Measurements from ENCODE around the gene WFIKKN2.

Gene WFIKKN2

DNA sequence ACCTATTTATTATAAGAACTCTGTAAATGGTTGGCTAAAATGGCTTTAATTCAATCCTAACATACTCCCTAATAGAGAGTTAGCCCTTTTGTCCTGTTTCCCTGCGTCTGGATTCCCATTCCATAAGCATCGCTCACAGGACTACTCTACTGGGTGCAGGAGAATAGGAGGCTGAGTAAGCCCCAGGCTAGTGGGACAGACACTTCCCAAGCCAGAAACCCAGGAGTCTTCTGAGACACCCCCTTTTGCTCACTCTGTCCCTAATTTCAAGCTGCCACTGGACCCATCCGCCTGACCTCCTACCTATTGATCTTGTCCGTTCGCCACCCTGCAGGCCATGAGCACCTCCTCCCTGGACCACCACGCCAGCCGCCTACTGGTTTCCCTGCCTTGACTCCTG lies 47.5 kb downstream of the WFIKKN2 start:
- H3K4me1 ChIP-seq (ENCODE audit: control insufficient read depth, insufficient read depth, low read length), result peaks cover 11% of the 10 kb centered on the region
- no peak overlapping the region for H3K27ac ChIP-seq (ENCODE audit: low read depth, low read length)
- no peak overlapping the region for H3K4me3 ChIP-seq (ENCODE audit: low read depth, low read length)
- H3K27me3 ChIP-seq (ENCODE audit: control insufficient read depth, insufficient read depth, low read length), result no peaks in the 10 kb centered on the region
- no peaks in the 10 kb centered on the region for H3K9me3 ChIP-seq (ENCODE audit: control insufficient read depth, insufficient read depth, low read length)
- H3K36me3 ChIP-seq (ENCODE audit: control insufficient read depth, insufficient read depth, low read length), result no peaks in the 10 kb centered on the region
- H3K9ac ChIP-seq (ENCODE audit: low read depth, low read length), result no peak overlapping the region

DNA sequence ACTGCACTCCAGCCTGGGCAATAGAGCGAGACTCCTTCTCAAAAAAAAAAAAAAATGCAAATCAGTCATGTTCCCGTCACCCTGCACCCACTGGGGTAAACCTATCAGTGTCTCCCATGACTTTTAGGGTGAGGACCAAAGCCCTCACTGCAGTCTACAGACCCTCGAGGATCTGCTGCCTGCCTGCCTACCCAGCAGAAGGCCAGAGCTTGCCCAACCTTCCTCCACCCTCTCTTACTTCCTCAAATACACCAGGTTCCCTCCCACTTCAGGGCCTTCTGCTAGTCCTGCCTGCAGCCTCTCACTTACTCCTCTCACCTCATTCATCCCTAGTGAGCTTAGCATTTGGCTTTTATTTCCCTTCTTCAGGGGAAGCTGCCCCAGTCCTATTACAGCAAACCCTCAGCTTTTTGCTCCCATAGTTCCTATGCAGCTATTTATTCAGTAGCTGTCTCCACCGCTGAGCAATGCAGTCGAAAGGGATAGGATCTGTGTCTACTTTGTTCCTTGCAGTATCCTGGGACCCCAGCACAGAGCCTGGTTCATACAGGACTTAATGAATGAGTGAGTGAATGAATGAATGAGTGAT lies 48.6 kb downstream of the WFIKKN2 start:
- no peak overlapping the region for H3K9ac ChIP-seq (ENCODE audit: low read depth, low read length)

GRCh38 chr17:50884439-50885311 lies 49.3 kb downstream of the WFIKKN2 start:
- Histone ChIP-seq H3K27me3 (ENCODE audit: control insufficient read depth, insufficient read depth, low read length) (no peaks in the 10 kb centered on the region), H3K9ac (ENCODE audit: low read depth, low read length) (no peak overlapping the region), H3K4me1 (ENCODE audit: control insufficient read depth, insufficient read depth, low read length) (peaks cover 21% of the 10 kb centered on the region), H3K9me3 (ENCODE audit: control insufficient read depth, insufficient read depth, low read length) (no peaks in the 10 kb centered on the region), H3K27ac (ENCODE audit: low read depth, low read length) (peak overlapping the region; percentile 18), H3K36me3 (ENCODE audit: control insufficient read depth, insufficient read depth, low read length) (no peaks in the 10 kb centered on the region), H3K4me3 (ENCODE audit: low read depth, low read length) (no peak overlapping the region)

More for the DNA sequence above, 48.6 kb downstream of the WFIKKN2 start:
- H3K4me3 ChIP-seq (ENCODE audit: low read depth, low read length), result no peak overlapping the region
- H3K27me3 ChIP-seq (ENCODE audit: control insufficient read depth, insufficient read depth, low read length), result no peaks in the 10 kb centered on the region
- peaks cover 16% of the 10 kb centered on the region for H3K4me1 ChIP-seq (ENCODE audit: control insufficient read depth, insufficient read depth, low read length)
- no peaks in the 10 kb centered on the region for H3K9me3 ChIP-seq (ENCODE audit: control insufficient read depth, insufficient read depth, low read length)
- H3K27ac ChIP-seq (ENCODE audit: low read depth, low read length), result peak overlapping the region; percentile 18
- no peaks in the 10 kb centered on the region for H3K36me3 ChIP-seq (ENCODE audit: control insufficient read depth, insufficient read depth, low read length)

DNA sequence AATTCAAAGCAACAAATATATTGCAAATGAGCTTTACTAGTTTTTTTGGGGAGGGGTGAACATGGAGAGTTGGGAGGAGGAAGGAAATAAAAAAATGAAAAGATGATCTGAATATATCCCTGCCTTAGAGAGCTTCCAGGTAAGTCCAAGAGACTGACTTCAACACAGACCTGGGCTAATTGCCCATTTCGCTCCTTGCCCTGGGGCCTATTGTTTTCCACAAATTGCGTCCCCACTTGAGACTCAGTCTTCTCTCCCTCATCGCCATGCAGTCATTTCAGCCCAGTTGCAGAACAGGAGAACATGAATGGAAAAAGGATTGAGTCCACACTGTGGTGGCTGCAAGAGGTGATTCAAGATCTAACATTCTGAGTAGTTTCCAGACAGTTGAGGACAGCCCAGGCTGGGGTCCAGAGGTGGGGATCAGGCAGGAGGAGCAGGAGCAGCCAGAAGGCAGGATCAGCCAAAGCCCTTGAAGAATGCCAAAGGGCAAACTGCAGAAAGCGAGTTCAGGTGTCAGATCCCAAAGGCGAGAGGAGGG lies 52.4 kb downstream of the WFIKKN2 start:
- Histone ChIP-seq H3K27ac (ENCODE audit: low read depth, low read length) (no peak overlapping the region), H3K9ac (ENCODE audit: low read depth, low read length) (no peak overlapping the region), H3K9me3 (ENCODE audit: control insufficient read depth, insufficient read depth, low read length) (no peaks in the 10 kb centered on the region), H3K4me3 (ENCODE audit: low read depth, low read length) (no peak overlapping the region), H3K36me3 (ENCODE audit: control insufficient read depth, insufficient read depth, low read length) (no peaks in the 10 kb centered on the region), H3K4me1 (ENCODE audit: control insufficient read depth, insufficient read depth, low read length) (peaks cover 35% of the 10 kb centered on the region), H3K27me3 (ENCODE audit: control insufficient read depth, insufficient read depth, low read length) (no peaks in the 10 kb centered on the region)

DNA sequence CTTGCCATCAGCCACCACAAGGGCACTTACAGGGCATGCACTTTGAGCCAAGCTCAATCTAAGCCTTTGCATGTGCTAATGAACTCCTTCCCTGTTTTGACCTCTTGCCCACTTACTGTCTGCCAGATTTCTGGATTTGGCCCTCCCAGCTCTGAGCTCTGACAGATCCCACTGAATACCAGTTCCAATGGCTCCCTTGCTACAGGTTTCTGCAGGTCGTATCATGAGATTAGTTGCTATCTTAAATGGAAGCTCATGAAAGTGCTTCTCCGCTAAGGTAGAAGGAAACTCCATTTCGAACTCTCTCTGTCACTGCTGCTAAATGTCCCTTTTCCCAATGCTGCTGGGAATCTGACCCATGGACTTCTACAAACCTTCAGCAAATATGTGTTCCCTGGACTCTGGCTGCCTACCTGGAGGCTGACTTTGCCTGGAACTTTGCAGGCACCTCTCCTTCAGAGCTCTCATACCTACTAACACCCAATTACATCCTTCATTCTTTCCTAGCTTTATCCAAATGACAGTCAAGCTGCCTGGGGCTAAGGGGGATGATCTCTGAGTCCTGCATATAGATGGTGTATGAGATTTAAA lies 54.2 kb downstream of the WFIKKN2 start:
- Histone ChIP-seq H3K27me3 (ENCODE audit: control insufficient read depth, insufficient read depth, low read length) (no peaks in the 10 kb centered on the region), H3K27ac (ENCODE audit: low read depth, low read length) (no peak overlapping the region), H3K9ac (ENCODE audit: low read depth, low read length) (no peak overlapping the region), H3K9me3 (ENCODE audit: control insufficient read depth, insufficient read depth, low read length) (no peaks in the 10 kb centered on the region), H3K4me1 (ENCODE audit: control insufficient read depth, insufficient read depth, low read length) (peaks cover 44% of the 10 kb centered on the region), H3K4me3 (ENCODE audit: low read depth, low read length) (no peak overlapping the region), H3K36me3 (ENCODE audit: control insufficient read depth, insufficient read depth, low read length) (no peaks in the 10 kb centered on the region)

GRCh38 chr17:50890675-50891516 lies 55.5 kb downstream of the WFIKKN2 start:
- no peaks in the 10 kb centered on the region for H3K9me3 ChIP-seq (ENCODE audit: control insufficient read depth, insufficient read depth, low read length)
- H3K27ac ChIP-seq (ENCODE audit: low read depth, low read length), result no peak overlapping the region
- peaks cover 44% of the 10 kb centered on the region for H3K4me1 ChIP-seq (ENCODE audit: control insufficient read depth, insufficient read depth, low read length)
- no peaks in the 10 kb centered on the region for H3K27me3 ChIP-seq (ENCODE audit: control insufficient read depth, insufficient read depth, low read length)
- H3K9ac ChIP-seq (ENCODE audit: low read depth, low read length), result no peak overlapping the region
- no peak overlapping the region for H3K4me3 ChIP-seq (ENCODE audit: low read depth, low read length)
- no peaks in the 10 kb centered on the region for H3K36me3 ChIP-seq (ENCODE audit: control insufficient read depth, insufficient read depth, low read length)

GRCh38 chr17:50891577-50891989 lies 56.2 kb downstream of the WFIKKN2 start:
- Histone ChIP-seq H3K9ac (ENCODE audit: low read depth, low read length) (no peak overlapping the region), H3K27ac (ENCODE audit: low read depth, low read length) (no peak overlapping the region), H3K9me3 (ENCODE audit: control insufficient read depth, insufficient read depth, low read length) (no peaks in the 10 kb centered on the region), H3K36me3 (ENCODE audit: control insufficient read depth, insufficient read depth, low read length) (no peaks in the 10 kb centered on the region), H3K27me3 (ENCODE audit: control insufficient read depth, insufficient read depth, low read length) (no peaks in the 10 kb centered on the region), H3K4me3 (ENCODE audit: low read depth, low read length) (no peak overlapping the region), H3K4me1 (ENCODE audit: control insufficient read depth, insufficient read depth, low read length) (peaks cover 44% of the 10 kb centered on the region)

Measured in HUES48 (cell line).